ENCODE data around the gene OR52I2.

OR52I2 gene

GRCh38 chr11:4642043-4642442, 60.5 kb downstream of the OR52I2 start:
- no peaks in the 10 kb centered on the region for H3K27me3 ChIP-seq (ENCODE audit: control insufficient read depth, insufficient read depth, low read length)
- H3K4me2 ChIP-seq (ENCODE audit: low read length): no peak overlapping the region
- TF ChIP-seq CTCF (IDR thresholded peaks at IDR 0.05): no peak
- no peaks in the 10 kb centered on the region for H3K9me3 ChIP-seq (ENCODE audit: control insufficient read depth, low read length)
- H3K4me3 ChIP-seq (ENCODE audit: low read depth, low read length): no peak overlapping the region
- H2AFZ ChIP-seq: no peak overlapping the region
- H3K79me2 ChIP-seq: no peaks in the 10 kb centered on the region
- no peaks in the 10 kb centered on the region for H3K4me1 ChIP-seq
- no peaks in the 10 kb centered on the region for H3K36me3 ChIP-seq (ENCODE audit: control insufficient read depth, insufficient read depth, low read length)
- no peak overlapping the region for H3K9ac ChIP-seq
- no peak overlapping the region for H3K27ac ChIP-seq

Measured in parathyroid adenoma (tissue), 2 donors.